GM19035 (cell line): ENCODE results near the gene FGF1.
"Not testable (repeated sequence)": the region's sequence is repeated elsewhere in the genome, so short reads cannot be mapped to it uniquely, and the experiment has no call there.

Experiments
- ATAC-seq: cut with Tn5 transposase; IDR thresholded peaks from one replicate; pipeline ENCODE4 v1.9.1; 2021; ENCODE audit not compliant: unreplicated experiment

FGF1 gene

DNA sequence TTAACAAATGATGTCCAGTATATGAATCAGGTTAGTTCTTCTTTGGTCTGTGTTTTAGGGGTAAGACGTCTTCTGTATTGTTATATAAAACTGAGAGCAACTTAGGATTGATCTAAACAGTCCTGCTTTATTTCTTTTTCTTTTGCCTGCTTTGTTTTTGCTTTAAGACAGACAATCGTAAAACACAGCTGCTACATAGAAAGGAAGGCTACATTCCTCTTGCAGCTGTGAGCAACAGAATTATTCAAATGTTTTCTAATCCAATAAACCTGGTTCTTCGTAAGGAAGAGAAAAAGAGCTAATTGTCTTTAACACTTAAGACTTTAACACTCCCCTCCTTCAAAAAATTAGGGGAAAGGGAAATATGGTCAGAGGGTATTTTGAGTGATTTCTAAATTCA, 14.6 kb downstream of the FGF1 start:
- no peak for ATAC-seq

DNA sequence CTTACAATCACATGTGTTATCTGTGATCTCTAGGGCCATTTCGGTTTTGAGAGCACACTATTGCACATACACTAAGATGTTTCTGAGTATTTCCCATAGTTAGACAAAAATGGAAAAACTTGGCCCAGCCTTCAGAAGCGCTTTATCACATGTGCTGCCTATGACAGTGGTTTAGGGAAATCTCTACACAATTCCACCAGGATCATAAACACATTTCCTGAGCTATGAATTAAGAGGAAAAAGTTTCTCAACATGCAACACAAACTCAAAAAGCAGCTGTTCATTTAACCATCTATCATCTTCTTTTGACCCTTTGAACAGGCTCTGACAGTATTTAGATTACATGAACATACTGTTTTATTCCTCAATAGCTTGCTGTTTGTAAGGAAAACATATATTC, 15.1 kb downstream of the FGF1 start:
- ATAC-seq = no peak

DNA sequence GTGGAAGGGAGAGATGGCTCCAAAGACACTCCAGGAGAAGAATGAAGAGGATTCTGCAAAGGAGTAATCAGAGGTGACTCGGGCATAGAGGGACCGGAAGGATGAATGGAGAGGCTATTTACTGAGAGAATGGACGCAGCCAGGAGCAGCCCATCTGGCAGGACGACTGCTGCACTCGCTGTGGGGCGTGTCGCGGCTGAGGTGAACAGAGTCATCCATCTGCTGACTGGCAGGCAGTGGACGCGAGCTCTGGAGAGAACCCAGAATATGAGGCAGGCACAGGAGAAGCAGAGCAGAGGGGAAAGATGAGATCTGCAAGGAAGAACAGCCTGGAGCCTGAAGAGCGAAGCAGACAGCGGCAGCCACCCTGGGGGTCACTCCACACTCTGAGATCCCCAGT, 16.4 kb downstream of the FGF1 start:
- ATAC-seq = no peak

DNA sequence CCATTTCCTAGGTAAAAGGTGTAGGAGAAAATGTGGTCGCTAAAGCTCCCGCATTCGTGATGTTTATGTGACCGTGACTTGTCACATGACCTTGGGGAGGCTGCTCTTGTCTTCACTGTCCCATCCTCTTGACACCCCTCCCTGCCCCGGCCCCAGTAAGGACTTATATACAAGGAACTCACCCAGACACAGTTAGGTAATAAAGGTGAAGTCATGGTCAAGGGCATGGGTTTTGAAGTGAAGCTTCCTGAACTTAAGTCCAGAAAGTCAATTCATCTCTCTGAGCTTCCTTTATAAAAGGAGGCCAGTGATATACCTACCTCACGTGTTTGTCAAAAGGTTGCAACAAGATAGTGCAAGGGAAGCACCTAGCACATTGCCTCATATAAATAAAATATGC, 17.6 kb downstream of the FGF1 start:
- no peak for ATAC-seq

DNA sequence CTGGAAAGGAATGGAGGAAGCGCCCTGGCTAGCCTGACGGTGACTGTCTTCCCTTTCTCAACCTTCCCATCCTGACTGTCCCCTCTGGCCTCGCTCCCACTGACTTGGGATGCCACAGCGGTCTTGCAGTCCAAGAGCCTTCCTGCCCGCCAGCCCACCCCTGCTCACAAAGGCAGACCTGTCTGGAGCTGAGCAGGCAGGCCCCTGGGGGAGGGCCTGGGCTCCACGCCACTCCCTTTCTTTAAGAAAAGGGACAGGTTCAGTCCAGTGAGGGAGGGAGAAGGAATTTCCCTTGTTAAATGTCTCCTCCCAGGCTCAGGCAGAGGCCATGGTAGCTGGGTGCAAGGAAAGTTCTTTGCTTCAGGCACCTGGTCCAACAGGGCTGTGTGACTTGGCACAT, 18.1 kb downstream of the FGF1 start:
- no peak for ATAC-seq

DNA sequence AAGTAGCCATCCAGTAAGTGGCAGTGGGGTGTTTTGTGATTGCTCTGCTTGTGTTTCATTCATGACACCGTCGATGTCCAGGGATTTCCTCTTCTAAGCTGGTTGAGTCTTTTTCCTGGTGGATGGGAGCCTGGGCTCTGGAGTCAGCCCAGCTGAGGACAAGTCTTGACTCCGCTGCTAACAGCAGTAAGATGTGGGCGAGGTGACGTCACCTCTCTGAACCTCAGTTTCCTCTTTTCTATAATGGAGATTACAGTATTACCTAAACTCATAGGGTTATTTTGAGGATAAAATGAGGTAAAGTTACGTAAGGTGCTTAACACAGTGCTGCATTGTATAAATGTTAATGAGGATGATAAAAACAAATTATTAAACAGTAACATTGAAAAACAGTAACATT, 21.3 kb downstream of the FGF1 start:
- no peak for ATAC-seq

DNA sequence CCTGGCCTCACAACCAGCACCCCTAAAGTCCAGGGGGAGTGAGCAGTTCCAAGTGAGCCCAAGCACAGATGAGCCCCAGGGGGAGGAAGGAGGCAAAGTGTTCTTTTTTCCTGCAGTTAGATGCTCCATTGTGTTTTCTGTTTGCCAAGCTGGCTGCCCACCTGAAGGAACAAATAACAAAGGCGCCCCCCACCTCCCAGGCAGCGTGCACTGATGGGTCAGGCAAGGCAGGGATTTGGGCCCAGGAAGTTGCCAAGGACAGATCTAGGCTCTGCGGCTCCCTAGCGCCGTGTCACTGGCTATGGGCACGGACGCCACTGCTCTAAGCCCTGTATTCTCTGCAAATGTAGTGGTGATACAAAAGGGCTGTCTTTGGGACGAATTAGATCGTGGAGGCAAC, 21.8 kb downstream of the FGF1 start:
- no peak for ATAC-seq

DNA sequence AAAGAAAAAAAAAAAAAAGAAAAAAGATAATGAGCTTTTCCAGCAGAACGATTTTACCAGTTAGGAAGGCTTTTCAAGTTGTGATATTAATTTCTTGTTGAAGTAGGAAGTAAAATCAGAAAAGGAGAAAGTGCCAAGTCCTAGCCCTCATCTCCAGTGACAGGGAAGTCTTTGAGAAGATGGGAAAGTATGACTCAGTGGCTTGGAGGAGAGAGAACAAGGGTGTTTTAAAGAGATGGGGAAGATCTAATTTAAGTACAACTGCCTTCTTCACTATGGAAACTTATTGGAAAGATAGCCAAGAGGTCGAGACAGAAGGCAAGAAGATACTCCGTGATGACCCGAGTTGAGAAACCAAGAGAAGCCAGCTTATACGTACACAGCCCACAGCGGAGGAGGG, 22.6 kb downstream of the FGF1 start:
- ATAC-seq = no peak

DNA sequence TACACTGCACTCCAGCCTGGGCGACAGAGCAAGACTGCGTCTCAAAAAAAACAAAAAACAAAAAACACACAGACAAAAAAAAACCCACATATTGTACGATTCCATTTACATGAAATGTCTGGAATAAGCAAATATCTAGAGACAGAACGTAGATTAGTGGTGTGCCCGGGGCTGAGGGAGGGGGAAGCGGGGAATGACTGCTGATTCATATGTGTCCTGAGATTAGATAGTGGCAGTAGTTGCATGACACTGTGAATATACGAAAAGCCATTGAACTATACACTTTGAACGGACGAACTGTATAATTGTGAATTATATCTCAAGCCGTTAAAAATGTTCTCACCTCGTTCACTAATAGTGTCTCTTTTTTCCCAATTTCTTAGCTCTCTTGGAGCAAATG, 23.9 kb downstream of the FGF1 start:
- ATAC-seq = no peak

DNA sequence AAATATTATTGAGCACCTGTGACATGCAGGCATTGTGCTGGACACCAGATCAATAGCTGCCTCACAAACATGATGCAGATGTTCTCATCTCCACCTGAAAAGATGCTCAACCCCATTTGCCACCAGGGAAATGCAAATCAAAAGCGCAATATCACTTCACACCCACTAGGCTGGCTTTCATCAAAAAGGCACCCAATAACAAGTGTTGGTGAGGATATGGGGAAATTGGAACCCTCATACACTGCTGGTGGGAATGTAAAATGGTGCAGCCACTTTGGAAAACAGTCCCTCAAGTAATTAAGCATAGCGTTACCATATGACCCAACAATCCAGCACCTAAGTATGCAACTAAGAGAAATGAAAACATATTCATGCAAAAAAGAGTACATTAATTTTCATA, 24.7 kb downstream of the FGF1 start:
- no peak for ATAC-seq

DNA sequence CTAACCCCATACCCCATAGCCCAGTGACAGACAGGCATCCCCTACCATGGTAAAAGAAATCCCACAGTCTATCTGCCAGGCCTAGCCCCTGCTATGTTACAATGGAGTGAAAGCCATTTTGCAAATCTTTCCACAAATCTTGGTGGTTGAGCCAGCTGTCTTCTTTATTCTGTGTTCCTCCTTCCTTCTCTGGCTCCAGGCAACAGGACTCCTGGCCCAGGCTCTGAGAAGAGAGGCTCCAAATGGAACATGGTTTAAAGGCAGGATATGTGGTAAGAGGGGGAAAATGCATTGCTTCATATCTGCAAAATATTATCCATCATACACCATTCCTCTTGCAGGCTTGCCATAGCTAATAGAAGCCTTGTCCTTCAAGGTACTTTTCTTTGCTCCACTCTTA, 25.2 kb downstream of the FGF1 start:
- no peak for ATAC-seq

DNA sequence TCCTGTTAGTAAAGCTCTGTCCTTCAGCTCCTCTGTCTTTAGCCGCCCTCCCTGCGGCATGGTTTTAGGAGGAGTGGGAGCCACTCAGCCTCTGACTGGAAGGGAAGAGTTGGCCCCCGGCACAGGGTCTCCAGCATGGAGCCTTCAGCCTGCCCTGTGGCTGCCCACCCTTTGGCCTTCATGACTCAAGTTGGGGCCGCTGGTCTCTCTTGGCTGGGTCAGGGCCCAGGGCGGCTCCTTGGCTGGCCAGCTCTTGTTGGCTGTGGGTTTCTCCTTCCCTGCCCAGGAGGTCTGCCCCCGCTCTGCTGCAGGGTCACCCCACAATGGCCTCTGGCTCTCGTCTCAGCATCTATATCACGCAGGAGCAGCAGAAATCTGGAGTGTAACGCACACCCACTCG, 25.7 kb downstream of the FGF1 start:
- ATAC-seq = no peak

DNA sequence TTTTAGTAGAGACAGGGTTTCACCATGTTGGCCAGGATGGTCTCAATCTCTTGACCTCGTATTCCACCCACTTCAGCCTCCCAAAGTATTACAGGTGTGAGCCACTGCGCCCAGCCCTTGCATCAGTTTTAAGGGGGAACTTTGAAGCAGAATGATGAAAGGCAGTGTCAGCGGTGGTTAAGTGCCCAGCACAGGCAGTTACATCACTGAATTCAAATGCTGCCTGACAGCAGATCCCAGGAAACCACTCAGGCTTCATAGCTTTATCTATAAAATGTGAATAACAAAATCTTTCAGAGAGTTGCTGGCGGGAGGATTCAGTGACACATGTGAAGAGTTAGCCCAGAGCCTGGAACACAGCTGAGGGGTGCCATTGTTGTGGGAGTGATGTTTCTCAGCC, 26.5 kb downstream of the FGF1 start:
- ATAC-seq = no peak

DNA sequence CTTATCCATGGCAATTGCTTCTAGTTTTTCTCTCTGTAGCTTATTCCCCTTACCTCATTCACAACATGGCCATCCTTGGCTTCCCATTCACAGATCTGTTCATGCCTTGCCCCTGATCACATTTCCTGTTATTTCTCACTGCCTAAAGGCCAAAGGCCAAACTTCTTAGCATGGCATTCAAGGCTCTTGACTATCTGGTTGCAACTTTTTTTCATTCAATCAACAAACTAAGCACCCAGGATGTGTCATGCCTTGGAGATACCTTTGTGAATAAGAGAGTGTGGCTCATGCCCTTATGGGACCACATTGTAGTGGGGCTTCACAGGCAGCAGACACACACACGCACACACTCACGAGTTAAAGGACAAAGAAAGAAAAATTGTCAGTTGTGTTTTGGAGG, 27.6 kb downstream of the FGF1 start:
- no peak for ATAC-seq

DNA sequence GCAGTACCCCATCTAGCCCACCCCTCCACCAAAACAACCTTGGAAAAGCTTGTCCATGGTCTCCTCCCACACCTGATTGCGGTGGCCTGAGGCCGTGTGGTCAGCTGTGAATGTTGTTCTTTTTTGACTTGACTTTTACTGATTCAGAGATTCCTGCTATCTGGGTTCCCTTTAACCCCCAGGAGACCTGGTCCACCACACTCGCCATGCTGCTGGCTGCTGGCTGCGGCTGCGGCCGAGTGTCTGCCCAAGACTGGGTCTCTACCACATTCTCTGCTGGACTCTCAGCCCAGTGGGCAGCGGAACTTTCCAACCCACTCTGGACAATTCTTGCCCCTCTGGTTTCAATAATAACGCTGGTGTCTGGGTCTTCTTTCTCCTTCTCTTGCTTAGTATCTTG, 28.4 kb downstream of the FGF1 start:
- ATAC-seq = no peak

DNA sequence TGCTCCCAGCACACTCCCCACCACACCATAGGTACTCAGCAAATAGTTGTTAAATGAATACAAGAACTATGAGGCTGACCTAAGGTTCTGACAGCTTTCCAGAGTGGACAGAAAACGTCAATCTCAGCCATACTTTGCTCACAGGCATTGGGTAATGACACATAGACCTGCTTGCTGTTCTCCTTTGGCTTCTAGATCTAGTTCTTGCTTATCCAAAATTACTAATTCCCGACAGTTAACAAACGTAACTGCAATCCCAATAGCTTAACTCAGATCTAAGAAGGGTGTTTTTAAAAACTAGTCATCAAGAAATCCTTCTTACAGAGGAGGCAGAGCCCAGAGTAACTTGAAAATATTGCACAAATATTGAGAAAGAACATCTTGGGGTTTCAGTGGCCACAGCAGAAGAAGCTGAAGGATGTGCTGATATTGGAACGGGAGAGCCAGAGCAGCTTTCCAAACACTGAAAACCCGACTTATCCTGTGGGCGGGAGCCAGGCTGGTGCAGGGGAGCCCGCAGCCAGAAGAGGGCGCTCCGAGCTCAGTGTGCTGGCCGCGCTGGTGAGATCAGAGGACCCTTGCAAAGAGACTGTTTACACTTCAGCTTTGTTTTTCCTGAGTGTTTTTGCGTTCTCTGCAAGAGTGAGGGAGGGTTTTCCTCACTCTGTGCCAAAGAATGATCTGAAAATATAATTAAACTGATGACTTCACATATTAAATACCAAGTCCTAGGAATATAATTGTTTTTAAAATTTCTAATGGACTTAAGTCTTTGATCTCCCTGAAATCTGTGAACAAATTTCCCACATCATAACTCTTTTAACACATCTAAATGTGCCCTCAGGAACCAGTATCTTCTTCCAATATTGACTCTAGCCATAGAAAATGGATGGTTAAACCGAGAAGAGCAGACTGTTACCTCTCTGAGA, 30.3 kb downstream of the FGF1 start:
- ATAC-seq = no peak

DNA sequence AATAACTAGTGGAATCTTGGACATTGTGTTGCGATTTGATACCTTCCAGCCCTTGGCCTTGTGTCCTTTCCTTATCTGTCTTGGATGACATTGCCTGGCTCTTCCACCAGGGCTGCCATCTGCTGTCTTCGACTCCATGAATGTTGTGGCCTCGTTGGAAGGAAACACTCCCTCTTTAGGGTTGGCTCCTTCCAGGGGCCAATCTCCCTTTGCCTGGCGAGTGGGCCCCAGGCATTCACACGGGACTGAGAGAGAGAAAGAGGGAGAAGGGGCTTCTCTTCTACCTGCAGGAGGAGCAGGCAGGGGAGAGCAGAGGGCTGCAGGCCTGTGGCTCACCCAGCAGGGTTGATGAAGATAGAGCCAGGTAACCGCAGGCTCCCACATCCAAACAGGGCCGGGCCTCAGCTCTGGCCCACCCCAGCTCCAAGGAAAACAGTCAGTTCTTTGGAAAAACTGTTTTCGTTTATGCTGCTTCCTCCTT, 31.3 kb downstream of the FGF1 start:
- no peak for ATAC-seq

DNA sequence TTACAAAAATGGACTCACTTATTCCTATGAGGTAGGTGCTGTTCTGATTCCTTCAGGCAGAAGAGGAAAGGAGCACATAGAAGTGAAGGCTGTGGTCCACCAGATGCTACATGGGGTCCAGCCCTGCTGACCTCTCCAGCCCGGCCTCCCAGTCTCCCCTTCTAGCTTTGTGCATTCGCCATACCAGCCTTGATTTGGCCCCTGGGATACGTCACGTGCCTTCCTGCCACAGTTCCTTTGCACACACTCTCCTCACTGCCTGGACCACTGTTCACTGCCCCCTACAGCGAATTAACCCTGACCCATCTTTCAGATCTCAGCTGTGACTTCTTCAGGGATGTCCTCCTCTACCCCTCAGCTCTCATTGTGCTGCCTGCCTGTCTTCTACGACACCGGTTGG, 32.6 kb downstream of the FGF1 start:
- no peak for ATAC-seq

DNA sequence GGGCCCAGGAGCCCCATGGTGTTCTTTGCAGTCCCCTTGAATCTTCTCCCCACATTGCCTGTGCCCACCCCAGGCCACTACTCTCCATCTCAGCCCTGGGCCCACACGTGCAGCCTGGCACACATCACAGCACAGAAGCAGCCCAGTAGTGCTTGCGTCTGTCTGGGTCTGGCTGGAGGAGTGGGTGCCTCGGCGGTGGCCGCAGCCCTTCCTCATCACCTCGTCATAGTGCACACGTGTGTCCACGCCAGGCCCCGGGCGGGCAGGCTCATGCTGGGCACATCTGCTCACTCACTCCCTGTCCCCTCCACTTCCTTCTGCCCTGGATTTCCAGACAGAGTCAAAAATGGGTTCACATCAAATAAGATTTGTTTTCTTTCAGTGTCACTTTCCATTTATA, 33.3 kb downstream of the FGF1 start:
- no peak for ATAC-seq

DNA sequence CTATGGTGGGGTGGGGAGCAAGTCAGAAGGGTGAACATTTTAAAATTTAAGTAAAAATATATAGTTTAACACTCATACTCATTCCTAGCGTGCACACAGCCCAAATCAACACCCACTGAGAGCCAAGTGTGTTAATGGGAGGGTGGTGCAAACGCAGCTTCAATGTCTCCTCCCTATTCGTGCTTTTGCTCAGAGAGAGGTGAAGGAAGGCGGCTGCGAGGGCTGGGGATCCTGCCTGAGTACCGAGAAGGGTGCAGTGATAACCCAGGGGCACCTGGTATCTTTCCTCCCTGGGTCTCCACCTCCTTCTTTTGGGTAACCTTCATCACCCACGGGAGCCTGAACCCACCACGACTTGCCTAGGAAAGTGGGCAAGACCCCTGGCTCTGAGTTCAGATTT, 35.0 kb downstream of the FGF1 start:
- ATAC-seq = no peak

DNA sequence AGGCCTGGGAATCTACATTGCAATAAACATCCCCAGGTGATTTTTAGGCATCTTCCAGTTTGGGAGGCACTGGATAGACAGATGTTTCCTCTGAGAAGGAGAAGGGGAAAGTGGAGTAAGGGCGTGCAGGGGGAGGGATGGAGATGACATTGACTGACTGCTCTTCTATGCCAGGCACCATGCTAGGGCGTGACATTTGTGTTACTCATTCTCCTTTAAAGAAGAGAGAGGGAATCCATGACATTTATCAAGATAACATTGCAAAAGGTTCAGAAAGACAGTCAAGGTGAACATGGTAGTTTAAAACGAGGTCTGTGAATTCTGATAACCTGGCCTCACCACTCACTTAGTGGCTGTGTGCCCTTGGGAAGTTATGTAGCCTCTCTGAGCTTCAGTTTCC, 35.8 kb downstream of the FGF1 start:
- no peak for ATAC-seq

DNA sequence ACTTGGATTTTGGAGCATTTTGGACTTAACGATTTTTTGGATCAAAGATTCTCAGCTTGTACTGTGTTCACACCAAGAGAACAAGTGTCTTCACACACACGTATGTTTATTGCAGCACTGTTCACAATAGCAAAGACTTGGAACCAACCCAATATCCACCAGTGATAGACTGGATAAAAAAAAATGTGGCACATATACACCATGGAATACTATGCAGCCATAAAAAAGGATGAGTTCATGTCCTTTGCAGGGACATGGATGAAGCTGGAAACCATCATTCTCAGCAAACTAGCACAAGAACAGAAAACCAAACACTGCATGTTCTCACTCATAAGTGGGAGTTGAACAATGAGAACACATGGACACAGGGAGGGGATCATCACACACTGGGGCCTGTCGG, 37.8 kb downstream of the FGF1 start:
- not testable (repeated sequence) for ATAC-seq

DNA sequence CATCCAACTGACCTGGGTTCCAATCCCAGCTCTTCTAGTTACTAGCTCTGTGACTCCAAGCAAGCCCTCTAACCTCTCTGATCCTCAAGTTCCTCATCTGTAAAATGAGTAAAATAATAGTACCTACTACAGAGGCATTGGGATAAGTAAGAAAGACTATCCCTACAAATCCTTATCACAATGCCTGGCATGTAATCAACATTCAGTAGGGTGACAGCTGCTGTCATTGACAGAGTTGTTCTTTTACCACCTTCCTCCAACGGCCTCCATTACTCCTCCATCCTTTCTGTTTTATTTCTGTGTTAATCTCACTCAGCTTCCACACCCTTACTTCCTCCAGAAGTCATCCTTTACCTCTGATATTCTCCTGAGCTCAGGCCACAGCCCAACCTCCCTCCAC, 40.4 kb downstream of the FGF1 start:
- ATAC-seq = no peak
